Activated naive CD8-positive, alpha-beta T cell treated with anti-CD3 and anti-CD28 coated beads, Interleukin-2, amount 10 ng/mL, durations not matched to agents 7 days and 5 days (primary cell): ENCODE measurements around the gene ATMIN. TPM values are rescaled to one million over a fixed set of nuclear protein-coding genes. Genes with fewer than 3 reads are reported as not detected.

Experiments used
- ATAC-seq: fragments of 150-1000 bp; cut with Tn5 transposase; one replicate; pipeline ENCODE4 v1.10.0; 2021; ENCODE audit warnings: low read depth, moderate library complexity
- POLR2A ChIA-PET: fragments of 350-600 bp; sonication (Branson Sonifier 250); formaldehyde crosslinking; loops from one replicate; lab custom pipeline; 2021; ENCODE audit warnings: antibody characterized with exemption; lab: Charles Lee
- DNase-seq: peaks from one replicate; pipeline ENCODE4 v3.0.0; 2021
- H3K27ac Mint-ChIP-seq: one replicate; pipeline ENCODE4 v1.8.0; 2022; ENCODE audit warnings: mild to moderate bottlenecking, mixed read lengths
- H3K27me3 Mint-ChIP-seq: one replicate; pipeline ENCODE4 v1.8.0; 2022; ENCODE audit warnings: mild to moderate bottlenecking, moderate library complexity, mixed read lengths
- H3K36me3 Mint-ChIP-seq: one replicate; pipeline ENCODE4 v1.8.0; 2021; ENCODE audit warnings: mild to moderate bottlenecking, mixed read lengths
- H3K4me1 Mint-ChIP-seq: one replicate; pipeline ENCODE4 v1.8.0; 2021; ENCODE audit warnings: mixed read lengths
- H3K4me3 Mint-ChIP-seq: one replicate; pipeline ENCODE4 v1.8.0; 2022; ENCODE audit warnings: mild to moderate bottlenecking, moderate library complexity, mixed read lengths
- H3K9me3 Mint-ChIP-seq: one replicate; pipeline ENCODE4 v1.8.0; 2021; ENCODE audit warnings: mixed read lengths
- total RNA-seq, 2 experiments: library from RNA; stranded (reverse); gene quantifications; one replicate each; pipeline ENCODE4 v1.2.3, GENCODE V29; 2021

Gene ATMIN
- total RNA-seq, 2 experiments from 2014 or later: 28.3 to 29.3 TPM

- Mint-ChIP-seq H3K27ac (peak overlapping the region; percentile 27), H3K9me3 (no peaks in the 10 kb centered on the region), H3K4me1 (peaks cover 41% of the 10 kb centered on the region), H3K4me3 (peak overlapping the region; percentile 49), H3K36me3 (peaks cover 25% of the 10 kb centered on the region), H3K27me3 (no peaks in the 10 kb centered on the region)
- DNase-seq (no peak), ATAC-seq (no peak)
- POLR2A ChIA-PET: interaction anchor here (1.5 to 1.6 kb wide), 2 partner anchors 8 to 79 kb away, joined by 4 to 18 read pairs; partner anchors contain the start of genes C16orf46, CENPN and CMC2
Measured at GRCh38 chr16:80997964-80998620, 37.5 kb upstream of the ATMIN start.

GRCh38 chr16:81000873-81001272 is 34.8 kb upstream of the ATMIN start:
- ATAC-seq: no peak
- Mint-ChIP-seq H3K36me3 (peaks cover 25% of the 10 kb centered on the region), H3K4me1 (peaks cover 49% of the 10 kb centered on the region), H3K27ac (no peak overlapping the region), H3K4me3 (no peak overlapping the region), H3K9me3 (no peaks in the 10 kb centered on the region), H3K27me3 (no peaks in the 10 kb centered on the region)
- no peak for DNase-seq
- POLR2A ChIA-PET: no interaction called here

DNA sequence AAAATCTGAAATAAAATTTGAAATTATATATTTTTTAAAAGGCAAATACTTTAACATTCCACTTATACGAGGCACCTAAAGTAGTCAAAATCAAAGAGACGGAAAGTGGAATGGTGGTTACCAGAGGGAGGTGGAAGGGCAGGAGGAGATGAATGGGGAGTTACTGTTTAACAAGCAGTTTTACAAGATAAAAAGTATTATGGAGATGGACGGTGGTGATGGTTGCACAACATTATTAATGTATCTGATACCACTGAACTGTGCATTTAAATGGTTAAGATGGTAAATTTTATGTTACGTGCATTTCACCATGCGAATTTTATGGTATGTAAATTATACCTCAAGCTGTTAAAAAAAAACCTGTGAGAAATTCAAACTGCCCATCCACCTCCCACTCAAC is 34.3 kb upstream of the ATMIN start:
- Mint-ChIP-seq H3K27me3 (no peaks in the 10 kb centered on the region), H3K27ac (no peak overlapping the region), H3K4me3 (no peak overlapping the region), H3K9me3 (no peaks in the 10 kb centered on the region), H3K4me1 (peaks cover 51% of the 10 kb centered on the region), H3K36me3 (peaks cover 25% of the 10 kb centered on the region)
- ATAC-seq (no peak), DNase-seq (no peak)
- POLR2A ChIA-PET: no interaction called here

DNA sequence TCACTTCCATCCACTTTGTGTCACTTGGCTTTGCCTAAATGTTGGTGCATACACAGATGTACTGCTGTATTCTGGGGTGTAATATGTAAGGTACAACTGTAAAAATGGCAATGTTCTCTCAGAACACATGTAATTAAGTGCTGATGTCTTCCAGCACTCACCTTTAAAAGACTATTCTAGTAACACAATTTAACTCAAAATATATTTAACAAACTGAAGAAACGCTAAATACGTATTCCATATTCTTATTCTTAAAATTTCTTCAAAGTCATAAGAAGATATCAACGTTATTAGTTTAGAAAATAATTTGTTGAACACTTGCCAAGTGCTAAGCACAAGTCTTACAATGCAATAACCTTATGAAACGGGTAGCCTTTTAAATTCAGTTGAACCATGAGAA is 32.6 kb upstream of the ATMIN start:
- Mint-ChIP-seq H3K27ac (peak overlapping the region; percentile 91), H3K4me1 (peaks cover 42% of the 10 kb centered on the region), H3K27me3 (no peaks in the 10 kb centered on the region), H3K36me3 (peaks cover 25% of the 10 kb centered on the region), H3K4me3 (peak overlapping the region; percentile 95), H3K9me3 (no peaks in the 10 kb centered on the region)
- POLR2A ChIA-PET: interaction anchor here (0.8 to 0.9 kb wide), 2 partner anchors 9 to 74 kb away, joined by 3 read pairs; partner anchors contain the start of gene C16orf46
- ATAC-seq (no peak), DNase-seq (no peak)

DNA sequence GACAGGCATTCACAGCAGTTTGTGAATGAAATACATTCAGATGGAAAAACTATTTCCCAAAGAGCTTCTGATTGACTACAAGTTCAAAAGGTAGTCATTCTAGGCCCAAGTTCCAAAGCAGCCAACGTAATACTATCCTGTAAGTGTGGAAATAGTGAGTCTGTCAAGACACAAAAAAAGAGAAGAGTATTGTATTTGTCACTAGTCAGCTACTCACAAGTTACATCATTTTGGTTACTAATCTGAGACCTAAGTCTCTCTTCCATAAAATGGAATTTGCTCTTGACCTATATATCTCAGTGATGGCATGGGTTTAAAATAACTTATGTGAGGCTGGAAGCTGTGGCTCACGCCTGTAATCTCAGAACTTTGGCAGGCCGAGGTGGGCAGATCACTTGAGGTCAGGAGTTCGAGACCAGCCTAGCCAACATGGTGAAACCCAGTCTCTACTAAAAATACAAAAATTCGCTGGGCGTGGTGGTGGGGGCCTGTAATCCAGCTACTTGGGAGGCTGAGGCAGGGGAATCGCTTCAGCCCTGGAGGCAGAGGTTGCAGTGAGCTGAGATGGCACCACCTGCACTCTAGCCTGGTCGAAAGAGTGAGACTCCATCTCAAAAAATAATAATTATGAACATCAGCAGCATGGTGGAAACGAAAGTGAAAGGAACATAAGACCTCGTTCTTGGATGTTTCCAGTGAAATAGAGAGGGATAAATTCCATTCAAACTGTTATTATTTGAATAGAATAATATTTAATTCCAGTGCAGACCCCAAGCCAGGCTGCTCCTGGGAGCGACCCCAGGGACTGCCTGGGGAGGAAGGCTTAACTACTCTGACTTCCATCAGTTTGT is 31.8 kb upstream of the ATMIN start:
- Mint-ChIP-seq H3K4me1 (peaks cover 42% of the 10 kb centered on the region), H3K36me3 (peaks cover 25% of the 10 kb centered on the region), H3K4me3 (peak overlapping the region; percentile 95), H3K27me3 (no peaks in the 10 kb centered on the region), H3K9me3 (no peaks in the 10 kb centered on the region), H3K27ac (peak overlapping the region; percentile 91)
- POLR2A ChIA-PET: interaction anchor here (0.8 to 2.5 kb wide), 4 partner anchors 9 to 73 kb away, joined by 3 to 15 read pairs (median 4); partner anchors contain the start of genes ATMIN and C16orf46
- DNase-seq: peak; percentile 37
- no peak for ATAC-seq

- peak overlapping the region; percentile 95 for H3K4me3 Mint-ChIP-seq
- POLR2A ChIA-PET: interaction anchor here (0.6 to 2.5 kb wide), 3 partner anchors 31 to 311 kb away, joined by 3 to 15 read pairs (median 5); partner anchors contain the start of genes ATMIN and C16orf46
- DNase-seq: no peak
- H3K27ac Mint-ChIP-seq: peak overlapping the region; percentile 91
- peaks cover 41% of the 10 kb centered on the region for H3K4me1 Mint-ChIP-seq
- H3K9me3 Mint-ChIP-seq: no peaks in the 10 kb centered on the region
- ATAC-seq: no peak
- no peaks in the 10 kb centered on the region for H3K27me3 Mint-ChIP-seq
- H3K36me3 Mint-ChIP-seq: peaks cover 23% of the 10 kb centered on the region
Measured at GRCh38 chr16:81004646-81005353, 30.8 kb upstream of the ATMIN start.

DNA sequence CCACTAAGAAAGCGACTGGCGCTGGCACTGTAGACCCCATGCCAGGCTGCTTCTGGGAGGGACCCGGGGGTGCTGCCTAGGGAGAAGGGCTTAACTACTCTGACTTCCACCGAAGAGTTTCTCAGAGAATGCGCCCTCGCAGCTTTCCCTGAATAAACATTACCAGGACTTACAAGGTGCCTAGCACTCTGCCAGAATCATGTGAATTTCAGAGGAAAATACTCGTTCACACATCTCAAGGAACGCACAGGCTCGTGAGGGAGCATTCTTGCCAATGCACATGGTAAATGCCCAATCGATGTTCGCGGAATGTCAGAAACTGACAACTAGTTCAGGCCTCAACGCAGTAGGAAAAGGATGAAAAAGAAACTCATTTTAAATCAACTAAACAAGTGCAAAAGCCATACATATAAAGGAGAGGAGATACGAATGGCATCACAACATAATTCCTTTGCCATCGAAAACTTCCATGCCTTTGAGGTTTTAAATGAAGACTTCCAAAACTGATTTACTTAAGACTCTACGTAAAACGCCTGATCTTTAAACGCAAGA is 30.0 kb upstream of the ATMIN start:
- no peaks in the 10 kb centered on the region for H3K9me3 Mint-ChIP-seq
- DNase-seq (no peak), ATAC-seq (no peak)
- POLR2A ChIA-PET: interaction anchor here (0.6 to 2.5 kb wide), 4 partner anchors 8 to 310 kb away, joined by 3 to 18 read pairs (median 10); partner anchors contain the start of genes ATMIN and C16orf46
- no peaks in the 10 kb centered on the region for H3K27me3 Mint-ChIP-seq
- H3K4me3 Mint-ChIP-seq: peak overlapping the region; percentile 95
- peaks cover 23% of the 10 kb centered on the region for H3K36me3 Mint-ChIP-seq
- H3K27ac Mint-ChIP-seq: peak overlapping the region; percentile 100
- H3K4me1 Mint-ChIP-seq: peaks cover 41% of the 10 kb centered on the region

DNA sequence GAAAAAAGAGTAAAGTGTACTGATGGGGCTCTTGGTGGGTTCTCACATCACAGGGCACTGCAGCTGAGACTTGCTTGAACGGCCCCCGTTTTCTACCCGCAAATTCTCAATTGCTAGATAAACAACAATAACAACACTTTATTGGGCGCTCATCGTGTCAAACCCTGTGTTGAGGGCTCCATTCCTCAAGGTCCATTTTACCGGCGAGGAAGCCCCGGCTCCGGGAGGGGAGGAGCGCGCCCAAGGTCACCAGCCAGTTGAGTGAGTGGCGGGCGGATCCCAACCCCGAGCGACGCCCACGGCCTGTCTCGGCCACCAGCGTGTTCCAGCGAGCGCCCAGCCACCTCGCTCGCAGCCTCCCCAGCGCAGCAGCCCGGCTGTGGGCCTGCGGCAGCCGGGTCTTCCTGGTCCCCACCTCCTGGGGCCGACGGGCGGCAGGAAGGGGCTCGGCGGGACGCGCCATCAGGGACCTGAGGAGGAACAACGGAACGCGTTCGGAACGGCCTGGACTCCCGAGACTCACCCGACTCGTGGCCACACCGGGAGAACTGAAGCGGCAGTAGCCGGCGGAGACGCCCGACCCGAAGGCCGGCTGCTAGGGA is 29.3 kb upstream of the ATMIN start:
- peak overlapping the region; percentile 95 for H3K4me3 Mint-ChIP-seq
- H3K27ac Mint-ChIP-seq: peak overlapping the region; percentile 100
- peaks cover 46% of the 10 kb centered on the region for H3K4me1 Mint-ChIP-seq
- peak; percentile 41 for ATAC-seq
- POLR2A ChIA-PET: interaction anchor here (0.9 to 2.5 kb wide), 9 partner anchors 9 to 308 kb away, joined by 3 to 18 read pairs (median 5); partner anchors contain the start of genes ATMIN, C16orf46 and GAN
- DNase-seq: no peak
- no peaks in the 10 kb centered on the region for H3K9me3 Mint-ChIP-seq
- H3K36me3 Mint-ChIP-seq: peaks cover 29% of the 10 kb centered on the region
- H3K27me3 Mint-ChIP-seq: no peaks in the 10 kb centered on the region

DNA sequence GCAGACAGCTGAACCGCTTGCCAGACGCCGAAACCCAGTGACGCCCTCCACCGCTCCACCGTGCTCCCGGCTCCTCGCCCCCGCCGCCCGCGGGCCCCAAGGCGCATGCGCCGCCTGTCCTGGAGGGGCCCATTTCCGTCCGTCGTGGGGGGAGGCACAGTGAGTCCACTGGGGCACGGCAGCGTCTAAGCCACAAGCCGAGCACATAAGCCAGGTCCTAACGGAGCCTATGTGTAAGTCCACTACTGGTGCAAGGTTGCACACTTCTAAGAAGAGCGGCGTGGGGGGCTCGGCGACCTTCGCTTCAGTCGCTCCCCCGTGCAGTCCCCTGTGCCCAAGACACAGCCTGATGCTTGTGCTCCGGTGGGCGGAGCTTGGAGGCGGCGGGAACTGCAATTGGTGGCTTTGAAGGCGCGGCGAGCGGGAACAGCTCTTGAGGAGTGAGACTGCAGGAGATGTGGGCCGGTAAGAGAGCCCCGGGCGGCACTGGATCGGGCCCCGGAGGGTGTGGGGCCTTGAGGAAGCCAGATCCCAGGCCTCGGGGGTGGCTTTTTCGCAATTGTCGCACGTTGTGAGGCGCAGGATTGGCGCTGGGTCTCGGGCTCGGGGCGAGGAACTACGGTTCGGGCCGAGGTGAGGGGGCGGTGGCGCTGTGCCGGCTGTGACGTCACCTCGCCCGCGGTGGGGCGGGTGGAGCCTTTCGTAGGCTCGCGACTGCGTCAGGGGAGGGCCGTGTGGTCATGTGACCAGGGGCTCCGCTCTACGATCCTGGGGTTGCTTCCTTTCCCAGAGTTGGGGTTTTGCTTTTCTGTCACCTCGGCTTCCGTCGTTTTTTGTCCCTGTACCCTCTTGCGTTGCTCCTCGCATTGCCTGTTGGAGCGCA is 28.6 kb upstream of the ATMIN start, which contains the start of the genes CENPN and CMC2:
TSS of gene CENPN (plus strand) at position 402 of the 883 bp plus-strand sequence. CDS start 4,726 bp downstream, outside the sequence.
TSS of gene CMC2 (minus strand) at position 73 of the 883 bp plus-strand sequence. CDS start 9,491 bp downstream, outside the sequence.
- Mint-ChIP-seq H3K9me3 (no peaks in the 10 kb centered on the region), H3K27ac (peak within 1 kb of the TSS; percentile 100), H3K27me3 (no peaks in the 10 kb centered on the region), H3K4me1 (peaks cover 41% of the 10 kb centered on the region), H3K4me3 (peak within 1 kb of the TSS; percentile 95), H3K36me3 (peaks cover 29% of the 10 kb centered on the region)
- DNase-seq: peak; percentile 98
- ATAC-seq: peak; percentile 83
- POLR2A ChIA-PET: interaction anchor here (0.7 to 1.9 kb wide), 9 partner anchors 9 to 308 kb away, joined by 3 to 18 read pairs (median 5); partner anchors contain the start of genes ATMIN, C16orf46 and GAN

DNA sequence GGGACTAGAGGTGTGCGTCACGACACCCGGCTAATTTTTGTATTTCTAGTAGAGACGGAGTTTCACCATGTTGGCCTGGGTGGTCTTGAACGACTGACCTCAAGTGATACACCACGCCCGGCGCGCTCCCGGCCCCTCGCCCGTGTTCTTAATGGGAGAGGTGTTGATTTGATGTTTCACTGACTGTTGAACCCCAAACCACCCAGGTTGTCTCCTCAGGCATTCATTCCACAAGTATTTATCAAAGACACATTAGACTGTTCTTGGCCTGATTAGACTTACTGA is 27.2 kb upstream of the ATMIN start:
- Mint-ChIP-seq H3K27me3 (no peaks in the 10 kb centered on the region), H3K36me3 (peaks cover 28% of the 10 kb centered on the region), H3K9me3 (no peaks in the 10 kb centered on the region), H3K27ac (peak overlapping the region; percentile 100), H3K4me3 (peak overlapping the region; percentile 95), H3K4me1 (peaks cover 34% of the 10 kb centered on the region)
- DNase-seq (no peak), ATAC-seq (no peak)
- POLR2A ChIA-PET: interaction anchor here (1.0 kb wide), 1 partner anchor 11 kb away, joined by 3 read pairs; no protein-coding TSS in a partner anchor

DNA sequence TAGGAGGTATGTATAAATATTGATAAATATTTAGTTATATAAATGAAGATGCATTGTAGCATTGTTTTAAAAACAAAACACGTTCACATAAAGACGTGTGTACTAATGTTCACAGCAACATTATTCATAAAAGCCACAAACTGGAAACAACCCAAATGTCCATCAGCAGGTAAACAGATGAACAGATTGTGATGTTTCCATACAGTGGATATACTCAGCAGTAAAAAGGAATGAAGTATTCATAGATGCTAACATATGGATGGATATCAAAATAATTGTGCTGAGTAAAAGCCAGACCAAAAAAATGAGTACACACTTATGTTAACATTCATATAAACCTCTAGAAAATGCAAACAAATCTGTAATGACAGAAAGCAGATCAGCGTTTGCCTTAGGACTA is 22.7 kb upstream of the ATMIN start:
- no peak overlapping the region for H3K4me3 Mint-ChIP-seq
- H3K4me1 Mint-ChIP-seq: peaks cover 20% of the 10 kb centered on the region
- no peaks in the 10 kb centered on the region for H3K9me3 Mint-ChIP-seq
- ATAC-seq (no peak), DNase-seq (no peak)
- POLR2A ChIA-PET: no interaction called here
- no peaks in the 10 kb centered on the region for H3K27me3 Mint-ChIP-seq
- H3K36me3 Mint-ChIP-seq: peaks cover 41% of the 10 kb centered on the region
- no peak overlapping the region for H3K27ac Mint-ChIP-seq
